Measurements from ENCODE around the gene EFNA4. TPM values are rescaled to one million over a fixed set of nuclear protein-coding genes. Genes with fewer than 3 reads are reported as not detected.

Gene EFNA4
- total and polyA plus RNA-seq, 2 experiments from 2014 or later = 4.6 to 5.5 TPM

GRCh38 chr1:155035936-155036335 lies 27.6 kb upstream of the EFNA4 start:
- WGBS, 2 experiments (ENCODE audit: low coverage in 1 of 2, low lambda C conversion rate in 2 of 2, missing lambda C conversion rate in 2 of 2) = 91 to 92% methylated on average over 2 of the region's 2 CpGs
- H2AFZ ChIP-seq = no peak overlapping the region
- in situ Hi-C loops (cut with MboI) = no loop called here
- no peaks in the 10 kb centered on the region for H4K20me1 ChIP-seq (ENCODE audit: insufficient read depth)
- no peaks in the 10 kb centered on the region for H3F3A ChIP-seq (ENCODE audit: insufficient read depth)
- no peaks in the 10 kb centered on the region for H3K27me3 ChIP-seq (replicated peaks; ENCODE audit: insufficient read depth)
- TF ChIP-seq EZH2 (IDR thresholded peaks at IDR 0.05; ENCODE audit: insufficient read depth, poor library complexity, severe bottlenecking) (no peak), EZH2phosphoT487 (IDR thresholded peaks at IDR 0.05; ENCODE audit: insufficient read depth, low read depth) (no peak)
- no peak for DNase-seq
- no peak overlapping the region for H3K9ac ChIP-seq
- H3K27ac ChIP-seq = no peak overlapping the region
- no peak overlapping the region for H3K4me2 ChIP-seq (ENCODE audit: unreplicated experiment)
- no peak overlapping the region for H3K4me3 ChIP-seq
- H3K9me2 ChIP-seq (ENCODE audit: insufficient read depth) = no peaks in the 10 kb centered on the region
- no peaks in the 10 kb centered on the region for H3K79me2 ChIP-seq (ENCODE audit: insufficient read depth)
- H3K4me1 ChIP-seq (ENCODE audit: insufficient read depth) = peaks cover 8% of the 10 kb centered on the region; the same call in 1 of the 2 replicates
- H3K9me3 ChIP-seq (ENCODE audit: low read depth) = no peaks in the 10 kb centered on the region
- no peaks in the 10 kb centered on the region for H3K36me3 ChIP-seq (ENCODE audit: low read depth)

- in situ Hi-C loops (cut with MboI) = no loop called here
- no peak overlapping the region for H3K4me2 ChIP-seq (ENCODE audit: unreplicated experiment)
- no peaks in the 10 kb centered on the region for H3F3A ChIP-seq (ENCODE audit: insufficient read depth)
- no peak overlapping the region for H3K27ac ChIP-seq
- TF ChIP-seq EZH2 (IDR thresholded peaks at IDR 0.05; ENCODE audit: insufficient read depth, poor library complexity, severe bottlenecking) (no peak), EZH2phosphoT487 (IDR thresholded peaks at IDR 0.05; ENCODE audit: insufficient read depth, low read depth) (no peak)
- H3K79me2 ChIP-seq (ENCODE audit: insufficient read depth) = no peaks in the 10 kb centered on the region
- no peak overlapping the region for H3K4me3 ChIP-seq
- peaks cover 8% of the 10 kb centered on the region; the same call in 1 of the 2 replicates for H3K4me1 ChIP-seq (ENCODE audit: insufficient read depth)
- no peaks in the 10 kb centered on the region for H3K9me2 ChIP-seq (ENCODE audit: insufficient read depth)
- H3K36me3 ChIP-seq (ENCODE audit: low read depth) = no peaks in the 10 kb centered on the region
- H4K20me1 ChIP-seq (ENCODE audit: insufficient read depth) = no peaks in the 10 kb centered on the region
- H2AFZ ChIP-seq = no peak overlapping the region
- no peaks in the 10 kb centered on the region for H3K27me3 ChIP-seq (replicated peaks; ENCODE audit: insufficient read depth)
- DNase-seq = no peak
- no peaks in the 10 kb centered on the region for H3K9me3 ChIP-seq (ENCODE audit: low read depth)
- WGBS, 2 experiments (ENCODE audit: low coverage in 1 of 2, low lambda C conversion rate in 2 of 2, missing lambda C conversion rate in 2 of 2) = 81 to 88% methylated on average over 3 of the region's 3 CpGs
- H3K9ac ChIP-seq = no peak overlapping the region
Observed at GRCh38 chr1:155037043-155037442, 26.5 kb upstream of the EFNA4 start.

- Histone ChIP-seq H3K9me2 (ENCODE audit: insufficient read depth) (no peaks in the 10 kb centered on the region), H4K20me1 (ENCODE audit: insufficient read depth) (no peaks in the 10 kb centered on the region), H3K27me3 (replicated peaks; ENCODE audit: insufficient read depth) (no peaks in the 10 kb centered on the region), H3K4me3 (no peak overlapping the region), H3F3A (ENCODE audit: insufficient read depth) (no peaks in the 10 kb centered on the region), H3K9ac (no peak overlapping the region), H3K9me3 (ENCODE audit: low read depth) (no peaks in the 10 kb centered on the region), H3K4me2 (ENCODE audit: unreplicated experiment) (no peak overlapping the region), H3K79me2 (ENCODE audit: insufficient read depth) (no peaks in the 10 kb centered on the region), H3K27ac (no peak overlapping the region), H3K36me3 (ENCODE audit: low read depth) (no peaks in the 10 kb centered on the region), H2AFZ (no peak overlapping the region), H3K4me1 (ENCODE audit: insufficient read depth) (peaks cover 8% of the 10 kb centered on the region; the same call in 1 of the 2 replicates)
- in situ Hi-C loops (cut with MboI) = no loop called here
- no peak for DNase-seq
- TF ChIP-seq EZH2 (IDR thresholded peaks at IDR 0.05; ENCODE audit: insufficient read depth, poor library complexity, severe bottlenecking) (no peak), EZH2phosphoT487 (IDR thresholded peaks at IDR 0.05; ENCODE audit: insufficient read depth, low read depth) (no peak)
- WGBS, 2 experiments (ENCODE audit: low coverage in 1 of 2, low lambda C conversion rate in 2 of 2, missing lambda C conversion rate in 2 of 2) = 67 to 68% methylated on average over 6 of the region's 6 CpGs
Observed at GRCh38 chr1:155037851-155038441, 25.6 kb upstream of the EFNA4 start.

- no peaks in the 10 kb centered on the region for H4K20me1 ChIP-seq (ENCODE audit: insufficient read depth)
- H3K9me2 ChIP-seq (ENCODE audit: insufficient read depth) = no peaks in the 10 kb centered on the region
- H3K27ac ChIP-seq = no peak overlapping the region
- peak; percentile 87 for DNase-seq
- no peak overlapping the region for H3K4me2 ChIP-seq (ENCODE audit: unreplicated experiment)
- no peak overlapping the region for H3K4me3 ChIP-seq
- no peaks in the 10 kb centered on the region for H3K79me2 ChIP-seq (ENCODE audit: insufficient read depth)
- WGBS, 2 experiments (ENCODE audit: low coverage in 1 of 2, low lambda C conversion rate in 2 of 2, missing lambda C conversion rate in 2 of 2) = 19 to 24% methylated on average over 8 of the region's 8 CpGs
- H3F3A ChIP-seq (ENCODE audit: insufficient read depth) = no peaks in the 10 kb centered on the region
- H3K27me3 ChIP-seq (replicated peaks; ENCODE audit: insufficient read depth) = no peaks in the 10 kb centered on the region
- TF ChIP-seq EZH2 (IDR thresholded peaks at IDR 0.05; ENCODE audit: insufficient read depth, poor library complexity, severe bottlenecking) (no peak), EZH2phosphoT487 (IDR thresholded peaks at IDR 0.05; ENCODE audit: insufficient read depth, low read depth) (no peak)
- H3K9me3 ChIP-seq (ENCODE audit: low read depth) = no peaks in the 10 kb centered on the region
- no peak overlapping the region for H2AFZ ChIP-seq
- in situ Hi-C loops (cut with MboI) = no loop called here
- no peaks in the 10 kb centered on the region for H3K36me3 ChIP-seq (ENCODE audit: low read depth)
- H3K9ac ChIP-seq = no peak overlapping the region
- peaks cover 8% of the 10 kb centered on the region; the same call in 1 of the 2 replicates for H3K4me1 ChIP-seq (ENCODE audit: insufficient read depth)
Observed at GRCh38 chr1:155038602-155039307, 24.8 kb upstream of the EFNA4 start.

All from GM23248 (cell line).